ENCODE measurements around the gene POLR2J.
"Not testable (repeated sequence)": the region's sequence is repeated elsewhere in the genome, so short reads cannot be mapped to it uniquely, and the experiment has no call there.

- not testable (repeated sequence) for TF ChIP-seq CTCF (optimal IDR thresholded peaks at IDR 0.05 in 1 of 3, IDR thresholded peaks at IDR 0.05 in 1 of 3, conservative IDR thresholded peaks at IDR 0.05 in 1 of 3; ENCODE audit: extremely low read depth in 1 of 3, insufficient read depth in 2 of 3, low read length in 3 of 3); EZH2 (IDR thresholded peaks at IDR 0.05; ENCODE audit: low read length)
Measured at GRCh38 chr7:102494026-102494425, 15.3 kb upstream of the POLR2J start.
